KMS-11 (cell line): ENCODE measurements around the gene FREY1.

Experiments
- H2AFZ ChIP-seq: fragments of 200-600 bp; sonication (generic); 2 replicates; pipeline ENCODE4 v1.6.1; 2016; ENCODE audit warnings: antibody characterized with exemption, mixed run types, low read depth
- H3K27ac ChIP-seq: fragments of 200-600 bp; sonication (generic); 2 replicates; pipeline ENCODE4 v1.6.1; 2016; ENCODE audit warnings: mild to moderate bottlenecking, mixed run types
- H3K27me3 ChIP-seq: fragments of 200-600 bp; sonication (generic); 2 replicates; pipeline ENCODE4 v1.6.1; 2017; ENCODE audit warnings: mild to moderate bottlenecking, low read depth, mixed run types, moderate library complexity; ENCODE audit not compliant: insufficient read depth
- H3K36me3 ChIP-seq: fragments of 200-600 bp; sonication (generic); 2 replicates; pipeline ENCODE4 v1.6.1; 2017; ENCODE audit warnings: mild to moderate bottlenecking, mixed run types; ENCODE audit not compliant: insufficient read depth
- H3K4me1 ChIP-seq: fragments of 200-600 bp; sonication (generic); 2 replicates; pipeline ENCODE4 v1.6.1; 2016; ENCODE audit warnings: mild to moderate bottlenecking, low read depth, mixed run types; ENCODE audit not compliant: poor library complexity, severe bottlenecking
- H3K4me2 ChIP-seq: fragments of 200-600 bp; sonication (generic); 2 replicates; pipeline ENCODE4 v1.7.0; 2016; ENCODE audit warnings: mild to moderate bottlenecking, mixed run types
- H3K4me3 ChIP-seq: fragments of 200-600 bp; sonication (generic); IDR thresholded peaks from 2 replicates; pipeline ENCODE4 v1.6.1; 2017; ENCODE audit warnings: low read depth, low read length, mixed read lengths; ENCODE audit not compliant: insufficient read depth
- H3K79me2 ChIP-seq: fragments of 200-600 bp; sonication (generic); 2 replicates; pipeline ENCODE4 v1.6.1; 2016; ENCODE audit warnings: low read depth, mixed run types; ENCODE audit not compliant: insufficient read depth
- H3K9ac ChIP-seq: fragments of 200-600 bp; sonication (generic); 2 replicates; pipeline ENCODE4 v1.6.1; 2016; ENCODE audit warnings: mild to moderate bottlenecking, mixed run types
- H4K20me1 ChIP-seq: fragments of 200-600 bp; sonication (generic); 2 replicates; pipeline ENCODE4 v1.6.1; 2016; ENCODE audit warnings: mild to moderate bottlenecking, mixed run types; ENCODE audit not compliant: insufficient read depth
- TF ChIP-seq, protein P1 (sequence below): fragments of 200-600 bp; sonication (generic); conservative IDR thresholded peaks from 2 replicates; pipeline ENCODE4 v1.6.1; 2017; ENCODE audit warnings: low read depth, mild to moderate bottlenecking, antibody characterized with exemption, low read length, moderate library complexity, mixed read lengths

The FREY1 gene

DNA sequence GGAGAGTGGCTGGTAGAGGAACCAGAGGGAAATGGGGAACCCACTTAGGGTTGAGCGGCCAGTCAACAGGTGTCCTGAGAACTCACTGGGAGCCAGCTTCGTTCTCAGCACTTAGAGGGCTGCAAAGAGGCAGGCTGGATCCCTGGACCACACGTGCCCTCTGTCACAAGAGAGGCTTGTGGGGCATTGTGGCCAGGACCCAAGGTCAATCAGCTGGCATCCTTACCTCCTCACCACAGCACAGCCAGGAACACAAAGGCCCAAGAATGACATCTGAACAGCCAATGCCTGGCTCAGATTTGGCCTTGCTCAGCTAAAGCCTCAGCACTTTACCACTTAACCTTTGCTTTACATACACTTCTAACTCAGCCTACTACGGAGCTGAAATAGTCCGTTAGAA lies 14.2 kb downstream of the FREY1 start:
- H3K4me2 ChIP-seq, result no peak overlapping the region
- H2AFZ ChIP-seq, result no peak overlapping the region
- H4K20me1 ChIP-seq, result no peaks in the 10 kb centered on the region
- TF ChIP-seq, protein P1, sequence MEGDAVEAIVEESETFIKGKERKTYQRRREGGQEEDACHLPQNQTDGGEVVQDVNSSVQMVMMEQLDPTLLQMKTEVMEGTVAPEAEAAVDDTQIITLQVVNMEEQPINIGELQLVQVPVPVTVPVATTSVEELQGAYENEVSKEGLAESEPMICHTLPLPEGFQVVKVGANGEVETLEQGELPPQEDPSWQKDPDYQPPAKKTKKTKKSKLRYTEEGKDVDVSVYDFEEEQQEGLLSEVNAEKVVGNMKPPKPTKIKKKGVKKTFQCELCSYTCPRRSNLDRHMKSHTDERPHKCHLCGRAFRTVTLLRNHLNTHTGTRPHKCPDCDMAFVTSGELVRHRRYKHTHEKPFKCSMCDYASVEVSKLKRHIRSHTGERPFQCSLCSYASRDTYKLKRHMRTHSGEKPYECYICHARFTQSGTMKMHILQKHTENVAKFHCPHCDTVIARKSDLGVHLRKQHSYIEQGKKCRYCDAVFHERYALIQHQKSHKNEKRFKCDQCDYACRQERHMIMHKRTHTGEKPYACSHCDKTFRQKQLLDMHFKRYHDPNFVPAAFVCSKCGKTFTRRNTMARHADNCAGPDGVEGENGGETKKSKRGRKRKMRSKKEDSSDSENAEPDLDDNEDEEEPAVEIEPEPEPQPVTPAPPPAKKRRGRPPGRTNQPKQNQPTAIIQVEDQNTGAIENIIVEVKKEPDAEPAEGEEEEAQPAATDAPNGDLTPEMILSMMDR, result no peak
- H3K4me3 ChIP-seq, result no peak overlapping the region
- no peak overlapping the region for H3K27ac ChIP-seq
- H3K27me3 ChIP-seq, result peaks cover 8% of the 10 kb centered on the region; the same call in 1 of the 2 replicates
- H3K36me3 ChIP-seq, result no peaks in the 10 kb centered on the region
- no peaks in the 10 kb centered on the region for H3K4me1 ChIP-seq
- H3K79me2 ChIP-seq, result no peaks in the 10 kb centered on the region
- no peak overlapping the region for H3K9ac ChIP-seq

DNA sequence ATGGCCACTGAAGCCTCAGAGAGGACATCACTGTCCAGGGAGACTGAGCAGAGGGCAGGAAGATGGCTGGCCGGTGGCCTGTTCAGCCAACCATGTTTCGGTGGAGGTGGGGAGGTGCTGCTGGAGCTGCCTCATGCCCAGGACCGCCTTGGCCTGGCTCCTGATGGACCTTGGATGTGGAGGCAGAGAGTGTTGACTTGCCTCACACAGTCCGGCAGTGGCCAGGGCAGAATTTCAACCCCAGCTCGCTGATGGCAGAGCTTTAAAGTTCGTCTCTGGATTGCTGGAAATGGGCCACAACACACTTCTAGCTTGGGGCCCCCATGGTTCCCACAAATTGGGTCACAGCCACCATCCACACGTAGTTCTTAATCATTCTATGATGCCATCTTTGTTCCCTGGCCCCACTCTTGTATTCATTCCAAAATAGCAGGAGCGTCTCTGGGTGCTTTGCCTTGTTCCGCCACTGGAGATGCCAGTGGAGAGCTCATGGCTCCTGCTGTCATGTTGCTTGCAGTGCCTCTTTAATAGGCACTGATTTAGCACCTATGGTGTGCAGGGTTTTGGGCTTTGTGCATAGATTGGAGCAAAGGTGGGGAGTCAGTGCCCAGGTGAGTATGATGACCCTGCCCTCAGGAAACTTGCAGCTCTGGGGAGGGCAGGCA lies 16.1 kb downstream of the FREY1 start:
- Histone ChIP-seq H2AFZ (no peak overlapping the region), H3K36me3 (no peaks in the 10 kb centered on the region), H4K20me1 (no peaks in the 10 kb centered on the region), H3K4me1 (no peaks in the 10 kb centered on the region), H3K4me3 (no peak overlapping the region), H3K27me3 (no peaks in the 10 kb centered on the region; the same call in 1 of the 2 replicates), H3K27ac (no peak overlapping the region), H3K79me2 (no peaks in the 10 kb centered on the region), H3K9ac (no peak overlapping the region), H3K4me2 (no peak overlapping the region)
- TF ChIP-seq, protein P1, result no peak

DNA sequence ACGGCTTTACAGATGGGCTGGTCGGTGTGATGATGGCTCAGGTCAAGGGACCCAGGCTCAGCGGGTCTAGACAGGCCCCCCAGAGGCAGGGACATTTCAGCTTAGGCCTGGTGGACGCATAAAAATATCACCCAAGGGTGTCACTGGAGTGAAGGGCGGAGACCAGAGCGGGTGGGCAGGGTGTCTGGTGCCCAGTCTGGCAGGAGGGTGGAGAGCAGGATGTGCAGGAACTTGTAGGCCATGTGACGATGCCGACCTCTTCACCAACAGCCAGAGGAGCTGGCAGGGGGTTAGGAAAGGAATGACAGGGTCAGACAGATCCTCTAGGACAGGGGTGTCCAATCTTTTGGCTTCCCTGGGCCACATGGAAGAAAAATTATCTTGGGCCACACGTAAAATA lies 17.1 kb downstream of the FREY1 start:
- Histone ChIP-seq H3K27me3 (no peaks in the 10 kb centered on the region), H3K36me3 (no peaks in the 10 kb centered on the region), H4K20me1 (no peaks in the 10 kb centered on the region), H3K27ac (no peak overlapping the region), H3K4me3 (no peak overlapping the region), H3K4me2 (no peak overlapping the region), H3K9ac (no peak overlapping the region), H2AFZ (no peak overlapping the region), H3K79me2 (no peaks in the 10 kb centered on the region), H3K4me1 (peaks cover 2% of the 10 kb centered on the region)
- TF ChIP-seq, protein P1, result no peak

DNA sequence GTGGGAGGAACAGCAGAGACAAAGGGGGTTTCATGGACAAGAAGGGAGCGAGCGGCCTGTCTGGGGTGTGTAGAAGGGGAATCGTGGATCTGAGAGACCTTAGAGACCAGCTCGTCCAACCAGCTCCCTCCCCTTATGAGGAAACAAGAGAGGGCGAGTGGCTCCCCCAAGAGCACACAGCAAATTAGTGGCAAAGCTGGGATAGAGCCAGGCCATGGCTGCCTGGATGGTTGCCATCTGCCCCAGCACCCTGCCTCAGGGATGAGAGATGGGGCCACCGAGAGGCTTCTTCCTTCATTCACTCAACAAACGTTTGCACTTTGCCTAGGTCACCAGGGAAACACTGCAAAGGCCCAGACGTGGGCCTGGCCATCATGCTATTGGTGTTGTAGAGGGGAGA lies 17.5 kb downstream of the FREY1 start:
- H2AFZ ChIP-seq, result no peak overlapping the region
- H3K4me2 ChIP-seq, result no peak overlapping the region
- H3K27ac ChIP-seq, result no peak overlapping the region
- H3K4me3 ChIP-seq, result no peak overlapping the region
- no peaks in the 10 kb centered on the region for H3K36me3 ChIP-seq
- TF ChIP-seq, protein P1, result no peak
- H3K27me3 ChIP-seq, result no peaks in the 10 kb centered on the region
- no peaks in the 10 kb centered on the region for H4K20me1 ChIP-seq
- peaks cover 2% of the 10 kb centered on the region for H3K4me1 ChIP-seq
- H3K9ac ChIP-seq, result no peak overlapping the region
- no peaks in the 10 kb centered on the region for H3K79me2 ChIP-seq
